ENCODE measurements around the gene FSTL5.

FSTL5 gene

DNA sequence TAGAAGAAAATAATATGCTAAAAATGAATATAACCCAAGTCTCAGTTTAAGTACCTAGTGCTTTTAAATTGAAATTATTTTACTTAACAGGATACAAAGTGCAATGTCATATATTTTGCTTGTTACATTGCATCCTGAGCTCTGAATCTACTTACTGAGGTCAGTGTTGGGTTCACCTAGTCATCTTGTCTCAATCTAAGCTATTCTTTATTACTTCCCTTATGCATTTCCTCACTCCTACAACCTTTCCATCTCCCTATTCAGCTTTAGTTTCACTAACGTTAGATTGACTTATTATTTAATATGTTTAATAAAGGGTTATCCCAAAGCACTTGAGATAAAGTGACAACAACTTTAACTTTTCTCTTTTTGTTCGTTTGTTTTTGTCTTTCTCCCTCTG lies 483.7 kb downstream of the FSTL5 start:
- no peak for DNase-seq

GRCh38 chr4:161664740-161665139 lies 499.1 kb downstream of the FSTL5 start:
- no peak for DNase-seq

DNA sequence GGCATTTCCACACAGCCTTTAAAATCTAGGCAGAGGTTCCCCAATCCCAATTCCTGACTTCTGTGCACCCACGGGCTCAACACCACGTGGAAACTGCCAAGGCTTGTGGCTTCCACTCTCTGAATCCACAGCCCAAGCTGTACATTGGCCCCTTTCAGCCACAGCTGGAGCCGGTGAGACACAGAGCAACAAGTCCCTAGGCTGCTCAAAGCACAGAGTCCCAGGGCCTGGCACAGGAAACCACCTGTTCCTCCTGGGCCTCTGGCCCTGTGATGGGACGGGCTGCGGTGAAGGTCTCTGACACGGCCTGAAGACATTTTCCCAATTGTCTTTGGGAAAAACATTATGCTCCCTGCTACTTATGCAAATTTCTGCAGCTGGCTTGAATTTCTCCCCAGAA lies 500.0 kb downstream of the FSTL5 start:
- no peak for DNase-seq

DNA sequence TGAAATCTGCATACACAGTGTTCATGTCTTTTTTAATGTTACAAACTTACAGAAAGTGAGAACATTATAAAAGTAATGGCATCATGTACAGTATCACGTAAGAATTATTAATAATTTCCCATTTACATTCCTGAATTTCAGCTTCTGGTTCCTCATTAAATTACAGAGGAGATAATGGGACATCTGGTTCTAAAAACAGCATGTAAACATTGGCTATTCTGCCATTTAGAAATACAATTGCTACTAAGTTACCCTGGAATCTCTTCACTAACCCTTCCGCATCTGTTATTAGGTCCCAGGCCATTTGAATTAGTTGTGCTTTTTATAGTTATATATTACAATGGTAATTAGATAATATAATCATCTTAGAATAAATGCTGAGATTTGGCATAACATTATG lies 505.1 kb downstream of the FSTL5 start:
- DNase-seq = no peak

DNA sequence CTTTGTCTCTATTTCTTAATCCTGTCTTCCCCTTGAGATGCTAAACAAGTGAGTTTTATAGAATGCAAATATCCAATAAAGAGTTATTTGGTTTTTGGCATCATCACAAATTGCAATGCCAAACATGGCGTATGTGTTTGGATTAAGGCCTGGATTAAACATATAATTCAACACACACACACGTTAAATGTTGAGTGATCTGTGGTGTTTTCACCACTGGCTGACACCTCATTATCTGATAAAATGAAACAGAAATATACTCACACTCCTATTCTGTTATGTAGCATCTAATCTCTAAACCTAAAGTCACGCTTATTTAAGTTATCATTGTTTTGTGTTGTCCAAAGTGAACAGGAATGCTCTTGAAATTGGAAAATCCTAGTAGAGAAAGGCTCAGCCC lies 506.2 kb downstream of the FSTL5 start:
- DNase-seq = no peak

GRCh38 chr4:161656594-161656993 lies 507.2 kb downstream of the FSTL5 start:
- no peak for DNase-seq

DNA sequence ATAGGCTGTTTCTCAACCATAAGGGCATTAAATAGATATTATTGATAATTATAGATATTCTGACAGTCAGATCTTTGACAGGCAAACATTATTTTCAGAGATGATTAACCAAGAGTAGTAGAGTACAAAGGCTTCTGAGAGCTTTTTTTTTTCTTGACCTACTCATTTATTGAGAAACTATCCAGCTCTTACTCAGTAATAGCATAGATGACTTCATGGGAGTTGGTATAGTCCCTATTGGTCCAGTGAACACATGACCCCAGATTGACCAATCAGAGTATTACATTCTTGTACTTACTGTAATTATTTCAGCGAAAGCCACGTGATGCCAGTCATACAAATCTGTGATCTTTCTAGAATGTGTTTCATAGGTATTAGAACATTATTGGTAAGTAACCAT lies 508.7 kb downstream of the FSTL5 start:
- DNase-seq = no peak

DNA sequence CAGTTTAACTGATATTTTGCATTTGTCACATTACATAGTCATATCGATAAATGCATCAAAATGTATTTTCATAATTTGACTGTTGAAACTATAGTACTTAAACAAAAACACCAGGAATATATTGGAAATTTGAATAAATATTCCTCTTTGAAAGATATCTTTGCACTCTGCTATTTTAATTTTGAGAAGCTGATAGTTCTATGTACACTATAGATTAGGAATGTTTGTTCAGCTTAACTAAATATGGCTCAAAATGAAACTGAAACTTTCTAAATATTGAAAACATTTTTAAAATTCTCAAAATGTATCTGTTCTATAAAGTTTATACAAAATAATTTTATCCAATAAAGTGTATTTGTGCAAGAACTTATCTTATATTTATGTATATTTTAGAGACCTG lies 510.1 kb downstream of the FSTL5 start:
- no peak for DNase-seq

DNA sequence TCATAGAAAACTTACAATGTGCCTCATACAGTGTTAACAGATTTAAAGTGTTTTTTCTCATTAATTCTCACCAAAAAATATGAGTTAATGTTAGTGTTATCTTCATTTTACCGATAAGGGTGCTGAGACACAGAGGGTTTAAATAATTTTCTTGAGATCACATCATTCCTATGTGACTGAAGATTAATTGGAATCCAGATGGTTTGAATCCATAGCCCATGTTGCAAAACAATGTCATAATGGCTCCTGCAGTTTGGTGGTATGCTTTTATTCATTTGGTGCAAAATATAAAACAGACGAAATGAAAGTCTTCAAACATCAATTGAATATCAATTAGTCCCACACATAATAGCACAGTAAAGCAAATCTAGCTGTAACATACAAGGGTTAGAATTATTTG lies 512.2 kb downstream of the FSTL5 start:
- DNase-seq = no peak

DNA sequence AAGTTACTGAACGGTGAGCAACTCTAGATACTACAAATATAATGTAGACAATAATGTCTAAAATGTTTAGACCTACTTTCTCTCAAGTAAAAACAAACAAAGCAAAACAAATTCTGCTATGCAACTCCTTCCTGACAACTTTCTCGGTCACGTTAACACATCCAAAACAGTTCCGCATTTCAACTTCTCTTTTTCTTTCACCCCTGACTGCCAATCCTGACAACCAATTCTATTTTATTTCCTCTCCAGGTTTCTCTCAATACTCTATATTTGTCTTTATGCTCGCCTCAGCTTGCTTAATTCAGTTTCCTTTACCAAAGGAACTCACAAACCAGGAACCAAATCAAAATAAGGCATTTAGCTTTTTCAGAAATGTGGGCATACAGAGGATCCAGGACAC lies 513.0 kb downstream of the FSTL5 start:
- DNase-seq = no peak

GRCh38 chr4:161647757-161648156 lies 516.0 kb downstream of the FSTL5 start:
- no peak for DNase-seq

DNA sequence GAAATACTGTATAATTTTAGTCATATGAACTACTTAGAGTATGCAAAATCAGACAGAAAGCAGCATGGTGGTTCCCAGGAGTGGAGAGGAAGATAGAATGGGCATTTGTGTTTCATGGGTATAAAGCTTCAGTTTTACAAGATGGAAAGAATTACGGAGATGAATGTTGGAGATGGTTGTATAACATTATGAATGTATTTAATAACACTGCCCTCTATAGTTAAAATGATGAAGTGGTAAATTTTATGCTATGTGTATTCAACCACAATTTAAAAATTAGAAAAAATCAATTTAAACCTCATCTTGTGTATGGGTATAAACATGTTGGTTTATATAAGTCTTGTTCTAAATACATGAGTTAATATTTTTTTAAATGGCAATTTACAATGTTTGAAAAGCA lies 521.1 kb downstream of the FSTL5 start:
- no peak for DNase-seq

- no peak for DNase-seq
Measured at GRCh38 chr4:161629694-161630441, 533.9 kb downstream of the FSTL5 start.

DNA sequence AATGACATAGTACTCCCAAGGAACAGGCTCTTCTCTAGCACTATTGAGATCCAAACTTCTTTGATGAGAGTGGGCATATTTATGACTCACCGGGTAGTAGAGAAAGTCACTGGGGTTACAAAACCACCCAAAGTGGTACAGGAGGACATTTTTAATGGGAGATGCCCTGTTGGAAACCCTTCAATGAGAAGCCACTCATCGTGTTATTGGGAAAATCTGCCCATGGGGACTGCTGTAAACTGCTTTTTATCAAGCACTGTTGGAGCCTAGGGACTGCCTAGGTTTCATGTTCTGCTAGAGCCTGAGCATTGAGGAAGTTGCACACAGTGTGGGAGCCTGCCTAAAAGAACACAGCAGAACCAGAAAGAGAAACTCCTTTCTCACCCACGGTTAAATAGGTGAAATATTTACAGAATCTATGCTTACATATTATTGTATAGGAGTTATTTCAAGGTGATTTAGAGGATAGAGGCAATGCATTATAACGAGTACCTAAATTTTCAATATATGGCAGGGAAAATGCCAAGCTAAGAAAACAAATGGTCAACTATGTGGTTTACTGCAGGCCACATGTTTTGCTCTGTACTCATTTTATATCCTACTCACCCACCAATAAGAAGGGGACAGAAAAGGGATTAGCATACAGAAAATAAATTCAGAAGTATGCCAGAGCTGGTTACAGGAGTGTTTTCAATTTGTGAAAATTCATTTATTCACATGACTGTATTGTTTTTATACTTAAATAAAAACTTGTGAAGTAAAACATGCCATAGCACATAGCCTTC lies 559.1 kb downstream of the FSTL5 start:
- DNase-seq = no peak

DNA sequence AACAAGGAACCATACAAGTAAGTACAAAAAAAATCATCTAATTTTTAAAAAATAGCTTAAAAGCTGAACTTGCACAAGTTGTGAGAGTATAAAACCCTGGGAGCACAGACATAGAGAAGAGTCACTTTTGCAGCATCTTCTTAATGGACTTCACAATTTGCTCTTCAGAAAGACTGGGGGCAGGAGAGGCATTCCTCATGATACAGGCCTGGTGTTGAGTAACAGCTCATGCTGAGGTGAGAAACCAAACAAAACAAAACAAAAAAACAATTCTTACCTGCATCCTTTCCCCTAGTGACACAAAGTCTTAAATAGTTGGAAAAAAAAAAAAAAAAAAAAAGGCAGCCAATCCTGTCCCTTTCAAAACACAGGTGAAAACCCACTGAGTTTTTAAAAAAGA lies 562.8 kb downstream of the FSTL5 start:
- DNase-seq = no peak

GRCh38 chr4:161595230-161595771 lies 568.5 kb downstream of the FSTL5 start:
- no peak for DNase-seq

- no peak for DNase-seq
Measured at GRCh38 chr4:161585011-161585410, 578.8 kb downstream of the FSTL5 start.

- DNase-seq = no peak
Measured at GRCh38 chr4:161583549-161583948, 580.3 kb downstream of the FSTL5 start.

- no peak for DNase-seq
Measured at GRCh38 chr4:161581262-161582230, 582.3 kb downstream of the FSTL5 start.

GRCh38 chr4:161577579-161578301 lies 586.1 kb downstream of the FSTL5 start:
- no peak for DNase-seq

DNA sequence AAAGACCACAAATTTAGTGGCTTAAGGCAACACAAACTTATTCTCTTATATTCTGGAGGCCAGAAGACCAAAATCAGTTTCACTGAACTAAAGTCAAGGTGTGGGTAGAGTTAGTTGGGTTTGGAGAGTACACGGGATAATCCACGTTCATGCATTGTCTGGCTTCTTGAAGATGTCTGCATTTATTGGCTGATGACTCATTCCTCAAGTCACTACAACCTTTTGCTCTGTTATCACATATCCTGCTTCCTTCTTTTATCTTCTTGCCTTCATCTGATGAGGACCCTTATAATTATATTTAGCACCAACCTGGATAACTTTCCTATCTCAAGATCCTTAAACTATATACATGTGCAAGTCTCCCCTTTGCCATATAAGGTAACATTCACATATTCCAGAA lies 590.0 kb downstream of the FSTL5 start:
- no peak for DNase-seq

GRCh38 chr4:161564230-161564834 lies 599.5 kb downstream of the FSTL5 start:
- DNase-seq = no peak

Measured in activated effector memory CD4-positive, alpha-beta T cell treated with anti-CD3 and anti-CD28 coated beads, Interleukin-2, amount 50 U/mL, for 16 hours (primary cell).